Activated CD4-positive, alpha-beta T cell treated with anti-CD3 and anti-CD28 coated beads, Interleukin-2, amount 50 U/mL, for 16 hours (primary cell): ENCODE measurements around the gene FRZB.
"Not testable (repeated sequence)": the region's sequence is repeated elsewhere in the genome, so short reads cannot be mapped to it uniquely, and the experiment has no call there.

Experiments
- DNase-seq: peaks from one replicate; pipeline ENCODE4 v3.0.0-alpha.2; 2020

Gene FRZB, protein sequence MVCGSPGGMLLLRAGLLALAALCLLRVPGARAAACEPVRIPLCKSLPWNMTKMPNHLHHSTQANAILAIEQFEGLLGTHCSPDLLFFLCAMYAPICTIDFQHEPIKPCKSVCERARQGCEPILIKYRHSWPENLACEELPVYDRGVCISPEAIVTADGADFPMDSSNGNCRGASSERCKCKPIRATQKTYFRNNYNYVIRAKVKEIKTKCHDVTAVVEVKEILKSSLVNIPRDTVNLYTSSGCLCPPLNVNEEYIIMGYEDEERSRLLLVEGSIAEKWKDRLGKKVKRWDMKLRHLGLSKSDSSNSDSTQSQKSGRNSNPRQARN

DNA sequence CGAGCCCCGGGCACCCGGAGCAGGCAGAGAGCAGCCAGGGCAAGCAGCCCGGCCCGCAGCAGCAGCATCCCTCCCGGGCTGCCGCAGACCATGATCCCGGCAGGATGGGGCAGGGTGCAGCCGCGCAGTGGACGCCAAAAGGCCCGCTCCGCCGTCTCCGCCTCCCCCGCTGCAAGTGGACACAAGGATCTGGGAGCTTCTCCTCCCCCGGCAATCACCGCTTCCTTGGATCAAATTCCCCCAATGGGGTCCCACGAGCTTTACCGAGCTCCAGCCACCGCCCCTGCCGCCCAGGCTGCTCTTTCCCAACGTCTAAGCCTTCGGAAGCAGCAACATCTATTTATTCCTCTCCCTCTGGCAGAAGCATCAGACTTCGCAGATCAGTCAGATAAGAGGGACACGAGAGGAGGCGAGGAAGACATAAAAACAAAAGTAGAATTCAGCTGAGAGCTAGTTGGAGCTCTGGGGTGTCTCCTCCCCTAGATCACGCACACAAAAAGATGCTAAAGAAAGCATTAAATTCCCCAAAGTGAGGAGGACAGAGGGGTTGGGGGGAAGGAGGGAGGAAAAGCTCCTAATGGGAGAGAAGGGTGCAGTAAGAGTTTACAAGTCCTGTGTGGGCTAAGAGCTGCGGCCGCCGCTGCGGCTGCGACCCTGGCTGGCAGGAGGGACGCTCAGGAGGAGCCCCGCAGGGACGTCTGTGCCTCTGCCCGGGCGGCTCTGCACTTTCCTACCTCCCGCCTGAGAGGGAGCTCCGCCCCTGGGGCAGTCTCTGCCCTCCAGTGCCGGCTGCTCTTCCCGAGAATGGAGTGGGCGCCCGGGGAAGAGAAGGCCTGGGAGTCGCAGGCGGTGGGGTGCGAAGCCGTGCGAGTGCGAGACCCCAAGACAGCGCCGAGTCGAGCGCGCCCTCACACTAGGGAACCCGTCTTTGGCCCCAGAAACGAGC, at the start of gene FRZB:
Gene FRZB (minus strand): TSS at position 177 of the 946 bp plus-strand sequence. CDS start 85 bp downstream, at position 92.
- DNase-seq, result no peak

DNA sequence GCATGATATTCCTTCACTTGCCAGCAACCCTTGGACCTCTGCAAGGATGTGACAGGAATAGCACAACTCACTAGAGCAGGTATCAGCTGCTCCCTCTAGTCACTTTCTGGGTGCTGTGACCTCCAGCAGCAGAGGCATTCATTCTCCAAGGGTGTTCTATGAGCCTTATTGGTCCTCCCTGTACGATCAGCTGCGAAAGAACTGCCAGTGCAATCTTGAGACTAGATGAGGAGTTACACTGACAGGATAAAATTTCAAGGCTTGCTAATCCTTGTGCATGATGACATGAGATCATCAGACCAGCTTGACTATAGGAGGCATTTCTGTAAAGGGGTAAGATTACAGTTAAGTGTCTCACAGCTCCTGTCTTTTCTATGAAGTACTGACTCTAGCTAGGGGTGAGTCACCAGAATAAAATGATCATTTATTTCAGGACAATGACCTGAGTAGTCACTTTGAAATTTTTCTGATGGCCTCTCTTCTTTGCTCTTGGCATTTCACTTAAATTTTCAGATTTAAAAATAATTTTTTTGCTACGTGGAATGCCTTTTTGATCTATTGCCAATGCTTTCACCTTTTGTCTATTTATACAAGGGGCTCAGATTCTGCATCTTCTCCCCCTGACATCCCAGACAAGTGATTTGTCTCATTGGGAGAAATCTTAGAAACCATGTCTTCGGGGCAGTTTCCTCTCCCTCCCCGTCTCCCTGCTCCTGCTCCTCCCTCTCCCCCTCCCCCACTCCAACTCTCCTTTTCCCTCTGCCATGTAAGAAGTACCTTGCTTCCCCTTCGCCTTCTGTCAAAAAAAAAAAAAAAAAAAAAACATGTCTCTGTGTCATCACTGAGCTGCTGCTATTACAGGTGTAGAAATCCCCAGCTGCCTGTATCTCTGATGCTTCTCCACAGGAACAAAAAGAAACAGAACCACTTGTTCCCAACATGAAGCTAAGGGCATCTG, 49.2 kb upstream of the FRZB start:
- no peak for DNase-seq

DNA sequence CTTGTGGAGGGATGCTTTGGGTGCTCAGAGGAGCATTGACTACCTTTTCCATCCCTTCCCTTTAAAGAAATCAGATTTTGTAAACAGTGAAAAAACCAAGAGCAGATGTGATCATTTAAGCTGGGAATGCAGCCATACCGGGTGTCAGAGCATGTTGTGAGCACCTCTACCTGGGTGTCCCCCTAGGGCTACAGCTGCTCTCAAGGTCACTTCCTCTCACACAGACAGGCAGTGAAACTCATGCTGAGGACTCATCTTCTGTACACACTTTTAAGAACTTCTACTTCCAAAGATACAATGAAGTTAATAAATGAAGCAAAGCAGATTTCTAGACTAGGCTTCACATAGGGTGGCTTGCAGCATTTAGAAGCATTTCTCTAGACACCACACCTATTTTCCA, 48.4 kb upstream of the FRZB start:
- no peak for DNase-seq

DNA sequence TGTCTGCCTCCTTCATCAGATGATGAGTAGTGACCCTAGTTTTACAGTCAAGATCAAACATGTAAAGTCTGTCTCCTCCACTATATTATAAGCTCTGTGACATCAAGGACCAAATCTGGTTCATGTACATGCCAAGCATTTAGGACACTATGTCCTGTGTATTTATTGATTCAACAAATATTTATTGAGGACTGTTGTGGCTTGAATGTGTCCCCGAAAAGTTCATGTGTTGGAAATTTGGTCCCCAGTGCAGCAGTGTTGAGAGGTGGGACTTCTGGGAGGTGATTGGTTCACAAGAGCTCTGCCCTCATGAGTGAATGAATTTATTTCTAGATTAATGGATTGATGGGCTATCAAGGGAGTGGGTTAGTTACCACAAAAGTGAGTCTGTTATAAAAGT, 46.6 kb upstream of the FRZB start:
- no peak for DNase-seq

DNA sequence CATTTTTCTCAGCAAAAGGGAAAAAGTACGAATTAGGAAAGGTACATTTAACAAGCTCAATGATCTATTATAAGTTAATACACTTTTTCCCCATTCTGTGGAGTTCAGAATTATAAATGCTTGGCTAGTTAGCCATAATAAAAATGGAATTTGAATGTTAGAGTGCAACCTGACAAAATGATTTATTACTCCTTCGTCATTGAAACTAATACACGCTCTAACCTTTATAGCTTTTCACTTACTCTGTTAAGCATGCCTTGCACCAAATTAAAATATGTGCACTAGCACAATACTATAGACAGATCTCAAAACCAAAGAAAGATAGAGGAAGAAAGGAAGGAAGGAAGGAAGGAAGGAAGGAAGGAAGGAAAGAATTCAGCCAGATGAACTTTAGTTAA, 46.1 kb upstream of the FRZB start:
- no peak for DNase-seq

DNA sequence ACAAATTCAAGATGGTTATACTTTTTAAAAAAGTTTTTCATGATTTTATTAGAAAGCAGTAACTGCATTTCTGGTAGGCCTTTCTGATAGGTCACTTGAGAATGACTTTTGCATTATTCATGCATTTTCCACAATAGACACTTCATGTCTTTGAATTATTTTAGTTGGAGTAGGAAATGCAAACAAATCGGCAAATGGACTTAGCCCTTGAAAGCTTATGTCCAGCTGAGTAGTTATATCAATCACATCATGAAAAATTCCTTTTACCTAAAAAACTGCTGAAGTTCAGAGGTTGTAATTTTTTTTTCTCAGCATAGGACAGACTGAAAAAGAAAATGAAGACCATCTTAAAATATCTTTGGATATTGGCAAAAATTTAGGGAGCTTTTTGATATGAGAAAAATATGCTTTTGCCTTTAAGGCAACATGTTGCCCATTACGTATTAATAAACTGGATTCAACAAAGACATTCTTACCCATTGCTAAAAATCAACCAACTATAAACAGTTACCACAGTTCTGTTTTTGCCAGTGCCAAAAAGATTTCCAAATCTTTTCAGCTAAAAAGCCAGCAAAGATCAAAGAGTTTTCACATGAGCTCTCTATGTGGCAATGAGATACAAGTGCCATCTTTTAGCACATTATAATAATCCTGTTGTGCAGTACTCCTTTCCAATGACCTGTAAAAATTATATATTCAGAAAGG, 45.5 kb upstream of the FRZB start:
- no peak for DNase-seq

DNA sequence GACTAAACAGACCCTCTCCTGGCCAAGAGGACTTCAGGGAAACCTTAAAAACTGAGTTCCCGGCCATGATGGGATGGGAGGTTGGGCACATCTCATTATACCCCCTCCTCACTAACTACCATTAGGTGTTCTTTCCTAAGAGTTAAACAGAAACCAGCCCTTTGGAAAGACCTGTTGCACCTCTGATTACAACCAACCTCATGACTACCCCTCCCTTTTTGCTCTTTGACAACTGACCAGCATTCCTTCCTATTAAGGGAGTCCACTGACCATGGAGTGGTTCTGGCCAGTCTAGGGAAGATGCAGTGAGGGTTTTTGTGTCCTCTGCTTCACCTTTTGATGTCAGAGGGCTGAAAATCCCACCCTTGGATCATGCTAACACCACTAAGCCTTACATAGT, 44.5 kb upstream of the FRZB start:
- DNase-seq, result no peak

DNA sequence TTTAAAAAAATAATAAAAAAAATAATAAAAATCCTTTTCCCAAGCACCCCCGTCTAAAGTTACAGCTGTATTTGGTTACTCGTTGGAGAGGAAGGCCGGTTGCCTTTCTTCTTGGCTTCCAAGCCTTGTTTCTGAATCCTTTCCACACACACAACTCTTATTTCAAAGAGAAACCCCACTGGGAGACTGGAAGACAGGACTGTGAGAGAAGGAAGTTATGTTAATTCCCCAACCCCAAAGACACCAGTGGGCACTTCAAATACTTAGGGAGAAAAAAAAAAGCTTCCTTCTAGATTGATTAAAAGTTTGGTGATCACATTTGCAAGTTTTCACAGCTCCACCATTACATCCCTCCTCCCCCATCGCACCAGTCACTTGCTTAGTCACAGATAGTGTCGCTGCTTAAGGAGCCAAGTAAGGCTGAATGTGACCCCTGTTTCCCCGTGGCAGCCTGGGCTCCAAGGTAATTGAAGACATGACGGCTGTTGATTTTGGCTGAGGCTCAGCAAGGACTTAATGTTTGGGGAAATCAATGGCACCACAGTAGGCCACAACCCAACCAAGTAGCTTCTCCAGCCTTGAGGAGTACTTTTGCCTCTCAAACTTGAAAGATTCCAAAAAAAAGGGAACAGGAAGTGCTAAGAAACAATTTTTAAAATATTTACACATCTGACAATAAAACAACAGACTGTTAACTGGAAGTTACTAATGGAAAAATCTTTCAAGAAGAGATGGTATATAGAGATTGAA, 40.8 kb upstream of the FRZB start:
- no peak for DNase-seq

DNA sequence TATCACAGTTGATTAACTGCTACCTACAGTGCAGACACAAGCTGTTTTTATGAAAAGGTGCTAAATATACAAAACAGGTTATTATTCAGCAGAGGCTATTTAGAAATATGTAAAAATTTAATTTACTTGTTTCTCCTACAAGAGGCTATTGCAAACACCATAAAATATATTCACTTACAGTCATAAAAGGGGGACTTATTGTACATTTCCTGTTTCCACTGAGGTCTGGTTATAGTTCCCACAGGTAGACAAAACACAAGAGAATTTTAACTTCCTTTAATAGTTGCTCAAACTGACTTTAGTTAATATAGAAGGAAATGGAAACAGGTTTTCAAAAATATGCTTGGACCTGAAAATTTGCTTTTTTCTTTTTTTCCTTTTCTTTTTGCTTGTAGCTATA, 40.0 kb upstream of the FRZB start:
- no peak for DNase-seq

DNA sequence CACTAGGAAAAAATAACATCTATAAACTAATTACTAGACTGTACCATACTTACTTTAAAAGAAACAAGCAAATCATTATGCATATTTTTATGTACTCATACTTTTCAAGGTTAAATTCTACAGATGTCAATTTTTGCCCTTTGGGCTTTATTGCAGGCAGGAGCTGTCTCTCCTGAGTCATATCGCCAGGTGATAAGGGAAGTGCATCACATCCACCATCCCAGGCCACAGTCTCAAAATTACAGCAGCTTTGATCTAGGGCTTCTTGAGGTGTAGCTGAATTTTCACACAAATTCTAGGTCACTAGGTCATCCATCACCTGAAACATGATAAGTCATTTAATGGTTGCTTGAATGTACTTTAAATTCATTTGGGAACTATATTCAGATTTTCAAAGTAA, 38.4 kb upstream of the FRZB start:
- peak; percentile 6 for DNase-seq

DNA sequence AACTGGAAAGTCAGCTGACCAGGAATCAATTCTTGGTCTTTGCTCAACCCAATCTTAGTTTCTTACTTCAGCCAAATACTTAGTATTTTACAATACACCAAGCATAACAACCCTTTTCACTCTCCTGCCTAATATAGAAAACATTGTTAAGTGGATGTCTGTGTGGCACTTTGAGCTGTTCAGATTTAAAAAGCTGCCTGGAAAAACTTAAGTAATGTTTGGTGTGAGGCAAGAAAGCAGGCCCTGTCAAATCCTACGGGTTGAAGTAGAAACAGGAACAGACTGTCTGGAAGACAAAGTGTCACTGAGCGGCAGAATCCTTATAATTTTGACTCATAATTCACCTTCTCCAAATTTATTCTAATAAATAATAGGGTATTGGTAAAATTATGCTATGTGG, 37.1 kb upstream of the FRZB start:
- no peak for DNase-seq

DNA sequence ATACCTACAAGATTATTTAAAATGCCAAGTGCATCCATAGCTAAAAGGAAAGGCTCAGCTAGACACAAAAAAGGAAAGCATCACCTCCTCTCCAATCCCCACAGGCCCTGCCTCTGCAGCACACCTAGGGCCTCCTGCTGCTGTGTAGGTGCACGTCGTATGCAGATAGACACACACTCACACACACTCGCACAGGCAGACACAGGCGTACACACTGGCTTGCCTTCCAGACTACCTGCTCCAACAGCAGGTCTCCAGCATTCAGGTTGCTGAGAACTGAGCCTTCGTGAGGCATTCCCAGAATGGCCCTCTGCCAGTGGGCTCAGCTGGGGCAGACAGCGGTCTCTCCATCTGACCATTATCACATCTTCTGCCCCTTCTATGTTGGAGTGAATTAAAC, 35.3 kb upstream of the FRZB start:
- DNase-seq, result no peak

DNA sequence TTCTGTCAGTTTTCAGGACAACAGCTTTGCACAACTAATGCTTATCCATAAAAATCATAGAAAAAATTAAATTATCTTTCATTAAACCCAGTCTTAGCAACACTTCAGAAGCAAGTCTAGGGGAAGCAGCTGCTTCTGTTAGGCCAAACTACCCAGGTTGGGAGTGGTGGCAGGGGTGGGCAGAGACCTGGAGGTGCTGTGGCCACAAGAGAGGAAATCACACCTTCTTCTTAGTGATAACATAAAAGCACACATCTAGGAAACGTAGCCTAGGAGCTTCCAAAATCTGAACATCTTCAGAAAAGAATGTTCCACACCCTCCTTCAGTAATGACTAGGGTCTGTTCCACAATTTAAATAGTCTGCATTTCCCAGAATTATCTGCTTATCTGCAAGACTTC, 32.3 kb upstream of the FRZB start:
- DNase-seq, result no peak

DNA sequence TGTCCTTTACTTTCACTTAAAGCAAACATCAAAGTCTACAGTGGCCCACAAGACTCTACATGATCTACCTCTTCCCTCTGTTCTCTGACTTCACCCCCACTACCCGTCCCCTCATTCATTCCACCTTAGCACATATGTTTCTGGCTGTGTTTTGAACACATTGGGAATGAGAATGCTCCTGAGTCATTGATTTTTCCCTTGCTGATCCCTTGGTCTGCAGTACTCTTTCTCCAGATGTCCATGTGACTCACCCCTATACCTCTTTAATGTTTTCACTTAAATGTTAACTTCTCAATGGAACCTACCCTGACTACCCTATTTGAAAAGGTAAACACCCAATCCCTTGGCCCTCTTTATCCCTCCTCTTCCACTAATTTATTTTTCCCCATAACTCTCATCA, 30.7 kb upstream of the FRZB start:
- DNase-seq, result no peak

DNA sequence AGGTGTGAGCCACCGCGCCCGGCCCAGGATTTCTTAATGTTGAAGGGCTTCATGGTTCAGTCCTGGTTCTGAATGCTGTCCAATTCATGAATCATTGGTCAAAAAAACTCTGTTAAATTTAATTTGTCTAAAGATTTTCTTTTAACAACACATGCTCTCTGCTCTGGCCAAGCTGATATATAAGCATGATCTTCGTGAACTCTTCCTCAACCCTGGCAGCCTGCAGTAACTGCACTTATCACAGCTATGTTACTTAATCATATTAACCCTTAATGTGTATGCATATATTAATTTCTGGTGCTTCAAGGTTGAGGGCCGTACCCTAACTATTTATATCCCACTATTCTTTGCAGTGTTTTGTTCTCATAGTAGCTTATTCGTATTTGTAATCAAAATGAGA, 29.4 kb upstream of the FRZB start:
- no peak for DNase-seq

DNA sequence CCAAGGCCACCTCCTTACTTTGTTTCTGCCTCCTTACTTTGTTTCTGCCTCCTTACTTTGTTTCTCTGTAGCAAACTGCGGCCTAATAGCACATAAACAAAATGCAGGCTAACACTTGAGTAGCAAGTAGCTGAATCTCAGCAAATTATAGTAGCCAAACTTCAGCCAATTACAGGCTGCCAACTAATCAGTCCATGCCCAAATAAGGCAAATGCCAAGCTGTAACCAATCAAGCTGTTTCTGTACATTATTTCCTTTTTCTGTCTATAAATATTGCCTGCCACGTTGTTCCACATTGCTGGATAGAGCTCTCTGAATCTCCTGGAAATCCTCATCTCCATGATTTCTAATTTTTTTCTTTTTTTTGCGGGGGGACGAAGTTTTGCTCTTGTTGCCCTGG, 28.7 kb upstream of the FRZB start:
- DNase-seq, result no peak

DNA sequence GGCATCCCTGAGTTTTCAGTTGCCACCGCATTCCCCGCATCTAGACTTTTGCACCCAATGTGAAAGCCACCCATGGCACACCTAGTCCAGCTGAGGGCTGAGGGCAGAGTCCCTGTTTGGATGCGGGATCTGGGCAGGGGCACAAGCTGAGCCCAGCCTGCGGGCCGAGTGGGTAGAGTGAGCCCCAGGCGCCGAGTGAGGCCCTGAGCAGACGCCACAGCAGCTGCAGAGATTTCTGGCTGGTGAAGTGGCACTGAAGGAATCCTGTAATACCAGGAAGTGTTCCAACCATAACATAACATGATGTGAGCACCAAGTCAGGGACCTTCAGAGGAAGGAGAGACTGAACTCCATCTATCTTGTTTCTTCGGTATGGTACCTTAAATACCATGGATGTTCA, 27.7 kb upstream of the FRZB start:
- DNase-seq, result no peak

DNA sequence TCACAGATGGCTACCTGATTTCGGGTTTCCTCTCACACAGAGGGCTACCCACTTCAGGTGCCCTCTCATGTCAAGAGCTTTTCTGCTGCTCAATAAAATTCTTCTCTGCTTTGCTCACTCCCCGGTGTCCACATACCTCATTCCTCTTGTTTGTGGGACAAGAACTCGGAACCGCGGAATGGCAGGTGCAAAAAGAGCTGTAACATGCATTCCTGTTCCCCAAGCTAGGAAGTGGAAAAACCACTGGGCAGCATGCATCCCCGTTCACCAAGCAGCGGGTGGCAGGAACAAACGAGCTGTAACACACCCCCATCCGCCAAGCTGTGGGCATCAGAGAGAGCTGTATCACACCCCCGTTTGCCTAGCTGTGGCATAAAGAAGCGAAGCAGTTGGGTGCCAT, 27.2 kb upstream of the FRZB start:
- DNase-seq, result no peak

DNA sequence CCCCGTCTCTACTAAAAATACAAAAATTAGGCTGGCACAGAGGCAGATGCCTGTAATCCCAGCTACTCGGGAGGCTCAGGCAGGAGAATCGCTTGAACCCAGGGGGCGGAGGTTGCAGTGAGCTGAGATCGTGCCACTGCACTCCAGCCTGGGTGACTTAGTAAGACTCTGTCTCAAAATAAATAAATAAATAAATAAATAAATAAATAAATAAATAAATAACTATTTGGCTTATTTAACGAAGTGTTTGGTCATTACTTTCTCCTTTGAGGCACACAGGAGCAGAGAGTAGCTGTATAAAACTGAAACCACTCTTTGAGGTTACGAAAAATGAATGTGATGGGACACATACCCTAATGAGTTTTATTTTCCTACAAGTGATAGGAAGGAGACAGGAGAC, 26.6 kb upstream of the FRZB start:
- not testable (repeated sequence) for DNase-seq

DNA sequence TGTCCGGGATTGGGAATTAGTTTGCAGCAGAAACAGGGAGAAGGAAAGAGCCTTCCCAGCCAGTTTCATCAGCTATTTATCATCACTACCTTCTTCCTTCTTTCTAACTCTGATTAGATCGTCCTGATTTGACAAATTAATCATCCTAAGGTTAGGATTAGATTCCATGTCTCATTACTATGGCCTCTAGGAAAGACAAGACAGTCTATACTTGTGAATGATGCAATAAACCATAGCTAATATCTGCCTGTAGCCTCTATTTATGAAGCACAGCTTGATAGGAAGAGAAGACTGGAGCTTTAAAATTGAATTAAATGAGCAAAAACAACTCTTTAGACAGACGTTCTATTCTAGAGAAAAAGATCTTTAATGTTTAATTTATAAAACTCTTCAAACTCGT, 25.2 kb upstream of the FRZB start:
- DNase-seq, result no peak

DNA sequence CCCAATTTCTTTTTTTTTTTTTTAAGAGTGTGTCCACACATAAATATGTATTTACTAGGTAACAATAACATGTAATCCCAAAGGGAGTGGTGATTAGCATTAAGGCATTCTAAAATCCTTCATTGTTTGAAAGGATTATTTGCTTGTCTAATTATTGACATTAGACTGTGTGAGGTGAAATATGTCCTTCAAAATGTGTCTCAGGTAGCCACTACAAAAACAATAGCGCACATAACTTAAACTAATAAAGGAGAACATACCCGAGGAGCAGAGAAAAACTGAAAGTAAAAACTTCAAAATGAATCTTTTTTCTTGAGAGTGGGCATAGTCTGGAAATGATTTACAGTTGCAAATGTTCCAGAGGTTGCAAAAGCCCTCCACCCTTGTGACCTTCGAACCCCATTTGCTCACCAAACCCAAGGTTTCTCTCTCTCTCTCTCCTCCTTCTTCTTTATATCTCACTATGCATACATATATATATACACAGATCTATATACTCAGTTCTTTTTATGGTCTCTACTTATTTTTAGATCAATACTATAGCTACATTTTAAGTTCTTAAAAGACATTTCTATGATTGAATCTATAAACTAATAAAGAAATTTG, 24.4 kb upstream of the FRZB start:
- DNase-seq, result no peak
